Activated T-cell treated with anti-CD3 and anti-CD28 coated beads, Interleukin-2, amount 50 U/mL, for 24 hours (primary cell): Measurements from ENCODE around the gene PRSS27.

Experiments used
- DNase-seq: peaks from one replicate; pipeline ENCODE4 v3.0.0-alpha.2; 2020
- H3K27ac Mint-ChIP-seq: 2 replicates; pipeline ENCODE4 v1.8.0; 2020; ENCODE audit warnings: mild to moderate bottlenecking, mixed read lengths
- H3K27me3 Mint-ChIP-seq: 2 replicates; pipeline ENCODE4 v1.8.0; 2020; ENCODE audit warnings: mixed read lengths
- H3K36me3 Mint-ChIP-seq: 2 replicates; pipeline ENCODE4 v1.8.0; 2020; ENCODE audit warnings: low read depth, mixed read lengths
- H3K4me1 Mint-ChIP-seq: 2 replicates; pipeline ENCODE4 v1.8.0; 2020; ENCODE audit warnings: low read depth, mixed read lengths
- H3K4me3 Mint-ChIP-seq: 2 replicates; pipeline ENCODE4 v1.8.0; 2020; ENCODE audit warnings: mild to moderate bottlenecking, moderate library complexity, mixed read lengths
- H3K9me3 Mint-ChIP-seq: 2 replicates; pipeline ENCODE4 v1.8.0; 2020; ENCODE audit warnings: mixed read lengths

PRSS27 gene

GRCh38 chr16:2742323-2743006 is 22.4 kb upstream of the PRSS27 start:
- no peaks in the 10 kb centered on the region for H3K27me3 Mint-ChIP-seq
- no peak for DNase-seq
- H3K4me1 Mint-ChIP-seq = no peaks in the 10 kb centered on the region
- H3K9me3 Mint-ChIP-seq = no peaks in the 10 kb centered on the region
- no peaks in the 10 kb centered on the region for H3K36me3 Mint-ChIP-seq
- H3K4me3 Mint-ChIP-seq = no peak overlapping the region
- H3K27ac Mint-ChIP-seq = no peak overlapping the region

DNA sequence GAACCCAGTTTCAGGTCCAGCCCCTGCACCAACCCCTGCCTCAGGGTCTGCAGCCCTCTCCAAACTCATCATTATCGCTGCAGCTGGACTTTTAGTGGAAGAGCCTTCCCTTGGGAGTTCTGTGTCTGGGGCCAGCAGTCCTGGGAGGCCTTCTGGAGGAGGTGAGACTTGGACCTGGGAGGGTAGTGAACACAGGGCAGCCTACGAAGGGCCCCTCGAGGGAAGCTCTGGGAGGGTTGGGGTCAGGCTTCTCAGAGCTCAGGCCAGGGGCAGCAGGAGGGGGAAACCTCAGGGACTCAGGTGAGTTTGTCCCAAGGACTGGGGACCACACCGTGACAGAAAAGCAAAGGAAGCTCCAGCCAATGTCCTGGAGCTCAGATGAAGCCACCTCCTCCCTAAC is 21.1 kb upstream of the PRSS27 start:
- H3K4me1 Mint-ChIP-seq = no peaks in the 10 kb centered on the region
- no peak for DNase-seq
- H3K9me3 Mint-ChIP-seq = no peaks in the 10 kb centered on the region
- H3K27ac Mint-ChIP-seq = no peak overlapping the region
- no peaks in the 10 kb centered on the region for H3K36me3 Mint-ChIP-seq
- H3K27me3 Mint-ChIP-seq = no peaks in the 10 kb centered on the region
- no peak overlapping the region for H3K4me3 Mint-ChIP-seq

DNA sequence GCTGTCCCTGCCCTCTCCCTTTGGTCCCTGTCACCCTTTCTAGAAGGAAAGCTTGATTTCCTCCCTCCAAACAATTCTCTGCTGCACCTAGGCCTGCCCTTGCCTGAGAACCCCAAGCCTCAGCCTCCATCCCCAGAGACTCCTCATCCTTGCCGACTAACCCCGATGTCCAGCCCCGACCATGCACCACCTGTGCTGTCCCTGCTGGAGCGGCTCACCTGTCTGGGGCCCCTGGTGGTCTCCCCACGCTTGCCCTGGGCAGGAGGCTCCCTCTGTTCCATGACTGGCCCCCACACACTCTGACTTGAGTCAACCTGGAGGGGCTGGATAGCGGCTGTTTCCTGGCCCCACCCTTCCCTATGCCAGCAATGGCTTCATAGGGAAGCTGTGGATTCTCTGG is 20.5 kb upstream of the PRSS27 start:
- Mint-ChIP-seq H3K4me3 (no peak overlapping the region), H3K27ac (no peak overlapping the region)

GRCh38 chr16:2739625-2740430 is 19.8 kb upstream of the PRSS27 start:
- no peak for DNase-seq
- no peaks in the 10 kb centered on the region for H3K4me1 Mint-ChIP-seq
- H3K27me3 Mint-ChIP-seq = no peaks in the 10 kb centered on the region
- no peak overlapping the region for H3K27ac Mint-ChIP-seq
- H3K9me3 Mint-ChIP-seq = no peaks in the 10 kb centered on the region
- H3K36me3 Mint-ChIP-seq = no peaks in the 10 kb centered on the region
- no peak overlapping the region for H3K4me3 Mint-ChIP-seq

More for the DNA sequence above, 20.5 kb upstream of the PRSS27 start:
- Mint-ChIP-seq H3K9me3 (no peaks in the 10 kb centered on the region), H3K4me1 (no peaks in the 10 kb centered on the region), H3K36me3 (no peaks in the 10 kb centered on the region), H3K27me3 (no peaks in the 10 kb centered on the region)
- no peak for DNase-seq

GRCh38 chr16:2738615-2739014 is 18.6 kb upstream of the PRSS27 start:
- Mint-ChIP-seq H3K36me3 (no peaks in the 10 kb centered on the region), H3K27me3 (no peaks in the 10 kb centered on the region)
- DNase-seq = no peak

GRCh38 chr16:2737895-2738418 is 17.9 kb upstream of the PRSS27 start:
- no peaks in the 10 kb centered on the region for H3K4me1 Mint-ChIP-seq
- H3K27ac Mint-ChIP-seq = no peak overlapping the region

More at GRCh38 chr16:2738615-2739014, 18.6 kb upstream of the PRSS27 start:
- Mint-ChIP-seq H3K4me1 (no peaks in the 10 kb centered on the region), H3K4me3 (no peak overlapping the region), H3K27ac (no peak overlapping the region), H3K9me3 (no peaks in the 10 kb centered on the region)

DNA sequence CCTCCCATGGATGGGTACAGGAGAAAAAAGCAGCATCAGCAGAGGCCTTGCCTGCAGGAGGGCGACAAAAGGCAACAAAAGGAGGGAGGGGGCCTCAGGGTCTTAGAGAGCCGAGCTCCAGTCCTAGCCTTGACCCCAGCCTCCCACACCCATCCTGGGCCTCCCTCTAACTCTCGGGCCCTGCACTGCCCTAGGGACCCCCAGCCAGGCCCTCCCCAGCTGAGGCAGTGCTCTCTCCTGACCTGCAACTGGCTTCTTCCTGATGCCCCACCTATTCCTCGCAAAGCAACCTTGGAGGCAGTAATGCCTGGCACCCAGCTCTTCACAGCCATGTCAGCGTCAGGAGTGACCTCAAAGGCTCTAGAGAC is 17.2 kb upstream of the PRSS27 start:
- DNase-seq = no peak
- no peak overlapping the region for H3K27ac Mint-ChIP-seq
- no peaks in the 10 kb centered on the region for H3K4me1 Mint-ChIP-seq
- H3K9me3 Mint-ChIP-seq = no peaks in the 10 kb centered on the region
- H3K4me3 Mint-ChIP-seq = no peak overlapping the region
- H3K27me3 Mint-ChIP-seq = no peaks in the 10 kb centered on the region
- H3K36me3 Mint-ChIP-seq = no peaks in the 10 kb centered on the region

More at GRCh38 chr16:2737895-2738418, 17.9 kb upstream of the PRSS27 start:
- Mint-ChIP-seq H3K9me3 (no peaks in the 10 kb centered on the region), H3K4me3 (no peak overlapping the region), H3K27me3 (no peaks in the 10 kb centered on the region), H3K36me3 (no peaks in the 10 kb centered on the region)
- DNase-seq = no peak

DNA sequence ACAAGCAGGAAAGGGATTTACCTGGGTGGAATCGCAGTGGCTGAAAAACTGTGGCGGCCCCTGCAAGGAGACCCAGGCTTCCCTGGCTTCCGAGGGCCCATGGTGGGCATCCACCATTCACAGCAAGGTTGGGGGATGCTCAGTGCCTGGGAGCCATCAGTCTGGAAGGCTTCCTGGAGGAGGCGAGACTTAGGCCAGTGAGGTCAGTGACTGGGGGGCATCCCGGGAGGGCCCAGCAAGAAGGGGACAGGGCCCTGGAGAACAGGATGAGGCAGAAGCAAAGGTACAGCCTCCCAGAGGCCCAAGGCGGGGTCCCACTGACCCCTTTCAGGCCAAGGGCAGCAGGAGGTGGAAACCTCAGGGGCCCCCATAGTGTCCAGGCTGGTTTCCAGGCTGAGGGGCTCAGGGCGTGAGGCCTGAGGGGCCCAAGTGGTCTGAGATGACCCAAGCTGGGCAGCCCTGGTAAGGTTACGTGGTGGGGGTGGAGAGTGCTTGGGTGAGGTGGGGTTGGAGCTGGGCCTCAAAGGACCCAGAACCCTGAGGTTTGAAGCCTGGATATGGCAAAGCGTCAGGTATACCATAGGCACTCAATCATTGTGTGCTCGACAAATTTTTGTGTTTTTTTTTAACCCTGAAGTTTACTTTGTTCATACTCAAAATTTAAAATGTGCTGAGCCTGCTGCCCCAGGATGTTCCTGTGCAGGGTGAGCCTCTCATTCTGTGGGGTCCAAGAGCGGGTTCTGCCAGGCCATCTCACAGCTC is 16.6 kb upstream of the PRSS27 start:
- no peaks in the 10 kb centered on the region for H3K4me1 Mint-ChIP-seq
- no peak for DNase-seq
- no peak overlapping the region for H3K4me3 Mint-ChIP-seq
- H3K36me3 Mint-ChIP-seq = no peaks in the 10 kb centered on the region
- H3K27ac Mint-ChIP-seq = no peak overlapping the region
- no peaks in the 10 kb centered on the region for H3K27me3 Mint-ChIP-seq
- no peaks in the 10 kb centered on the region for H3K9me3 Mint-ChIP-seq

- no peaks in the 10 kb centered on the region for H3K36me3 Mint-ChIP-seq
- no peaks in the 10 kb centered on the region for H3K27me3 Mint-ChIP-seq
- H3K27ac Mint-ChIP-seq = no peak overlapping the region
- no peaks in the 10 kb centered on the region for H3K4me1 Mint-ChIP-seq
- H3K4me3 Mint-ChIP-seq = no peak overlapping the region
- DNase-seq = no peak
- H3K9me3 Mint-ChIP-seq = no peaks in the 10 kb centered on the region
Measured at GRCh38 chr16:2734844-2735515, 15.0 kb upstream of the PRSS27 start.

DNA sequence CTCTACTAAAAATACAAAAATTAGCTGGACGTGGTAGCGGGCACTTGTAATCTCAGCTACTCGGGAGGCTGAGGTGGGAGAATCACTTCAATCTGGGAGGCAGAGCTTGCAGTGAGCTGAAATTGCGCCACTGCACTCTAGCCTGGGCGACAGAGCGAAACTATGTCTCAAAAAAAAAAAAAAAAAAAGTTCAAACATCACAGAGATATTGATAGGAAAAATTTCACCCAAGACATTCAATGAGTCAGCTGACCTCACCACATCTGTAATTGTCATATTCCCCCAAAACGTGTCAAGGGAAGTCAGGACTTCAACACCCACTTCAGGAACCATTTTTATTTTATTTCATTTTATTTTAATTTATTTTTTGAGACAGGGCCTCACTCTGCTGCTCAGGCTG is 8.0 kb upstream of the PRSS27 start:
- H3K4me1 Mint-ChIP-seq = peaks cover 6% of the 10 kb centered on the region
- H3K4me3 Mint-ChIP-seq = no peak overlapping the region
- no peak for DNase-seq
- no peaks in the 10 kb centered on the region for H3K9me3 Mint-ChIP-seq
- no peaks in the 10 kb centered on the region for H3K36me3 Mint-ChIP-seq
- H3K27me3 Mint-ChIP-seq = peaks cover 4% of the 10 kb centered on the region
- peak overlapping the region; percentile 59 for H3K27ac Mint-ChIP-seq

GRCh38 chr16:2726923-2727322 is 6.9 kb upstream of the PRSS27 start:
- Mint-ChIP-seq H3K27ac (no peak overlapping the region), H3K4me3 (no peak overlapping the region), H3K9me3 (no peaks in the 10 kb centered on the region), H3K27me3 (peaks cover 4% of the 10 kb centered on the region), H3K4me1 (peaks cover 8% of the 10 kb centered on the region), H3K36me3 (no peaks in the 10 kb centered on the region)
- DNase-seq = no peak

GRCh38 chr16:2724816-2725348 is 4.9 kb upstream of the PRSS27 start:
- H3K27me3 Mint-ChIP-seq = peaks cover 4% of the 10 kb centered on the region
- H3K27ac Mint-ChIP-seq = no peak overlapping the region
- H3K9me3 Mint-ChIP-seq = no peaks in the 10 kb centered on the region
- H3K4me1 Mint-ChIP-seq = peaks cover 11% of the 10 kb centered on the region
- DNase-seq = no peak
- no peaks in the 10 kb centered on the region for H3K36me3 Mint-ChIP-seq
- no peak overlapping the region for H3K4me3 Mint-ChIP-seq

- Mint-ChIP-seq H3K27ac (no peak overlapping the region), H3K9me3 (no peaks in the 10 kb centered on the region), H3K4me3 (no peak overlapping the region), H3K36me3 (no peaks in the 10 kb centered on the region), H3K27me3 (peaks cover 4% of the 10 kb centered on the region), H3K4me1 (peaks cover 11% of the 10 kb centered on the region)
- no peak for DNase-seq
Measured at GRCh38 chr16:2724088-2724676, 4.2 kb upstream of the PRSS27 start.
